ENCODE results near the gene CHD1L.
A peak's percentile ranks its signal among the peaks of the same experiment; 100 is the strongest.
"Not testable (repeated sequence)": the region's sequence is repeated elsewhere in the genome, so short reads cannot be mapped to it uniquely, and the experiment has no call there.

The CHD1L gene

GRCh38 chr1:147264158-147264768, 21.8 kb downstream of the CHD1L start:
- DNase-seq (ENCODE audit: low read depth in 1 of 2, low spot score in 1 of 2): no peak

DNA sequence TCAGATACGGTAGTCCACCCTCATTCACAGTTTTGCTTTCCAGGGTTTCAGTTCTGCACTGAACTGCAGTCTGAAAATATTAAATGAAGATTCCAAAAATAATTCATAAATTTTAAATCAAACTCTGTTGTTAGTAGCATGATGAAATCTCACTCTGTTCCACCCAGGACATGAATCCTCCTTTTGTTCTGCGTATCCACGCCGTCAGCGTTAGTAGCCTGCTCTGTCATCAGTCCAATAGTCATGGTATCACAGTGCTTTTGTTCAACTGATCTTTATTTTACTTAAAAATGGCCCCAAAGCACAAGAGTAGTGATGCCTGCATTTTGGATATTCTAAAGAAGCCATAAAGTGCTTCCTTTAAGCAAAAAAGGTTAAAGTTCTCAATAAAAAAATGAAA, 23.9 kb downstream of the CHD1L start:
- no peak for DNase-seq (ENCODE audit: low read depth in 1 of 2, low spot score in 1 of 2)

GRCh38 chr1:147267711-147268110, 25.2 kb downstream of the CHD1L start:
- no peak for DNase-seq (ENCODE audit: low read depth in 1 of 2, low spot score in 1 of 2)

GRCh38 chr1:147270721-147271120, 28.2 kb downstream of the CHD1L start:
- DNase-seq (ENCODE audit: low read depth in 1 of 2, low spot score in 1 of 2): no peak

- DNase-seq (ENCODE audit: low read depth in 1 of 2, low spot score in 1 of 2): no peak
Observed at GRCh38 chr1:147272042-147272441, 29.6 kb downstream of the CHD1L start.

DNA sequence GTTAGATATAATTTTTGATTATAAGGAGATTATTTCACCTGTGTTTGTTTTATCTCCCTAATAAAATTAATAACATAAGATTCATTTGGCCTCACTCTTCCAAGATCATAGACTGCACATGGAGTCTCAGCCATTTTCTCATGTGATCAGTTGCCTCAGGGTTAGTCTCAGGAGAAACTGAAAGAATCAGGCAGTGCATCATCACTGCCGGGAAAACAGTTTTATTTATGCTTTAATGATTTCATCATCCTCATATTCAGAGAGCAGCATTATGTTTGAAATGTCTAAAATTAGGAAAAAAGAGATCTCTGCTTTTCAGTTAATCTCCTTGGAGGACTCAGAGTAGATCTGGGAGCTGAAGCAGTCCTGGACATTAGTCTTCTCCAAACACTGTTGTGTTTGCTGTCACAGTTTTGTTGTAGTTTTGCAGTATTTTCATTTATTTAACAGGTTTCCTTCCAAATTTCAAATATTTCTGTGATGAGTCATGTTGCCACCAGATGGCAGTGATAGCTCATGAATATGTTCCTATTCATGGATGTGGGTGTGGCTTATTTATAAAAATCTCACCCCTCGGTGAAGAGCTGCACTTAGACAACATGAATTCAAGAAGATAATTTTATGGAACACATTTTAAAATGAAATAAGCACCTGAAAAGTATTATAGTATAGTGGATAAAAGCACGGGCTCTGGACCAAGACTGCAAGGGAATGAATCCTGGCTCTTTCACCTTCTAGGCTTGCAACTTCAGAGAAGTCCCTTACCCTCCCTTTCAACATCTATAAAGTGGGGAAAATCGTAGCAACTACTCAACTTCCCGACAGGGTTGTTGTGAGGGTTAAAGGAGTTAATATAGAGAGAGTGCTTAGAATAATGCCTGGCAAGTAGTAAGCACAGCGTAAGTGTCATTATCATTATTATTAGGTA, 31.2 kb downstream of the CHD1L start:
- peak in 1 of 2 donors; percentile 24 for DNase-seq (ENCODE audit: low read depth in 1 of 2, low spot score in 1 of 2)

- no peak for DNase-seq (ENCODE audit: low read depth in 1 of 2, low spot score in 1 of 2)
Observed at GRCh38 chr1:147281950-147282349, 39.5 kb downstream of the CHD1L start.

DNA sequence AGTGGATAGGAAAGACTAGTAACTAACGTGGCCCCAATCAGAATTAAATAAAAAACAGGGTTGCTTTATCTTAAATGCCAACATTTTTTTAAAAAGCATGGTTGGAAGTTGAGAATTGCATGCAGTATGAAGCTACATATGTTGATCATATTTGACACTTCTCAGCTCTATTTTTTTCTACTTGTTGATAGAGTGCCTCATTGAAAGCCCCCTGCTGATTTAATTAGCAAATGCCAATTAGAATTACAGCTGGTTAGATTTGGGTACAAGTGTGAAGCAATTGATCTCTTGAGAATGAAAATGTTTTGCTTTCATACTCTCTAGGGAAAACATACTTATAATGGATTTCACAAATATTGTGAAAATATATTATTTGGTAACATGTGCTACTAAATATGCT, 40.5 kb downstream of the CHD1L start:
- DNase-seq (ENCODE audit: low read depth in 1 of 2, low spot score in 1 of 2): no peak

- DNase-seq (ENCODE audit: low read depth in 1 of 2, low spot score in 1 of 2): no peak
Observed at GRCh38 chr1:147287133-147287865, 44.8 kb downstream of the CHD1L start.

DNA sequence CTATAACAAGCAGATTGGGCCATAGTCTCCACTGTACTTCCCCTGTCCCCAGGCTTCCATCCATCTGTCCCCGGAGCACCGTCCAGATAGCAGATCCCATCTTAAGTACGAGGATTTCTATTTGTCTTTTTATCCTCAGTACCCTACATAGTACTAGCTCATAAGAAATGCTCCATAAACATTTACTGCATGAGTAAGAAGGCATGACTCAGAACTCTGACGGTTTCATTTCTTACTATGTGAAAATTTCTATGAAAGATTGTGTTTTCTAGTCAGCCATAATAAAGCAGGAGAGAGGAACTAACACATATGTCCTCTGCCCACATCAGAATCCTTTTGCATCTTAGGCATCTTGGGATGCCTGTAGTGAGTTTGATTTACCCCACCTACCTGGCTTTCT, 49.5 kb downstream of the CHD1L start:
- DNase-seq (ENCODE audit: low read depth in 1 of 2, low spot score in 1 of 2): no peak

DNA sequence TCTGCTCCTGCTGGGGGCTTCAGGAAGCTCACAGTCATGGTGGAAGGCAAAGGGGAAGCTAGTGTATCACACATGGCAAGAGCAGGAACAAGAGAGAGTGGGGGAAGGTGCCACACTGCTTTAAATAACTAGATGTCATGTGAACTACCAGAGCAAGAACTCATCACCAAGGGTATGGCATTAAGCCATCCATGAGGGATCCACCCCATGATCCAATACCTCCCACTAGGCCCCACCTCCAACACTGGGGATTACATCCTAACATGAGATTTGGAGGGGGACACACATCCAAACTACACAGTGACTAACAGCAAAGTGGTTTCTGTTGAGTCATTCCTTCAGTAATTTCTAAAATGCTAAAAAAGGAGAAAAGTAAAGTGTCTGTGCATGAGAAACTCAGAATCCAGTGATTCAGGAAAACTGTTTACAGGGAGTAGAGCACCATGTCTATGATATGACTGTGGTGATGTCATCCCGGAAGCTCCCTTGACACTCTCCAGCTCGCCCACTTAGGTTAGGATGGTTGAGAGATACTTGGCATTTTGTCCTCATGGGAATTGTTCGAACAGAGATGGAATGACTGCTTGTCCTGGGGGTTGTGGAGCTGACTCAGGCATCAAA, 50.3 kb downstream of the CHD1L start:
- no peak for DNase-seq (ENCODE audit: low read depth in 1 of 2, low spot score in 1 of 2)

DNA sequence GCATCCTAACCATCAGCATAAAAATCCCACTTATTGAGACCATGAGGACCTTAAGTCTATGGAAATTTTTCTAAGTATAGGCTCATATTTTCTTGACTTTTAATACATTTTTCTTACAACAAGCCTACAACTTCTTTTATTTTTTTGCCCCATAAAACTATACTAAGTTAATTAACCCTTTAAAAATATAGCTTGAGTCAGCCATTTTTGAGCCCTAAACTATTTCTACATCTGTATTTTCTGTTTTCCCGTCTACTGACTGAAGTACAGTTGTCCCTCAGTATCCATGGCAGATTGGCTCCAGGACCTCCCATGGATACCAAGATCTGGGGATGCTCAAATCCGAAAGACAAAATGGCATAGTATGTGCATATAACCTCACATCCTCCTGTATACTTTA, 55.0 kb downstream of the CHD1L start:
- DNase-seq (ENCODE audit: low read depth in 1 of 2, low spot score in 1 of 2): no peak

- DNase-seq (ENCODE audit: low read depth in 1 of 2, low spot score in 1 of 2): not testable (repeated sequence)
Observed at GRCh38 chr1:147305803-147306202, 63.3 kb downstream of the CHD1L start.

- no peak for DNase-seq (ENCODE audit: low read depth in 1 of 2, low spot score in 1 of 2)
Observed at GRCh38 chr1:147316968-147317367, 74.5 kb downstream of the CHD1L start.

GRCh38 chr1:147326933-147327687, 84.6 kb downstream of the CHD1L start:
- DNase-seq (ENCODE audit: low read depth in 1 of 2, low spot score in 1 of 2): not testable (repeated sequence)

DNA sequence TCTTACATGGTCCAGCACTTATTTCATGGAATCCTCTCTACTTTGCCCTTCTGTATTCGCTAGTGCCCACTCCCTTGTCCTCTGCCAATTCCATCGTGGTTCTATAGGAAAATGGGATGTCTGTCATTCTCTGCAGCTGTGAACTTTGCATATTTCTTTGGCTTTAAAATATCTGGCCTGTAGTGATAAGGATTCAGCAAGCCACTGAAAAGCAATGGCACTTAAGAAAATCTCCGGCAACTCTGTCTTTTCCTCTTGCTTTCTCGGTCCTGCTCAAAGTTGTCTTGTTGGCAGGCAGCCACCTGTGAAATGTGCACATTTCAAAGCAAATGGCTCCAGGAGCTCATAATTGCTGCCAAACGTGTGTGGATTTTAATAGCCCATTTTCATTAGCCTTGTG, 91.8 kb downstream of the CHD1L start:
- DNase-seq (ENCODE audit: low read depth in 1 of 2, low spot score in 1 of 2): no peak

DNA sequence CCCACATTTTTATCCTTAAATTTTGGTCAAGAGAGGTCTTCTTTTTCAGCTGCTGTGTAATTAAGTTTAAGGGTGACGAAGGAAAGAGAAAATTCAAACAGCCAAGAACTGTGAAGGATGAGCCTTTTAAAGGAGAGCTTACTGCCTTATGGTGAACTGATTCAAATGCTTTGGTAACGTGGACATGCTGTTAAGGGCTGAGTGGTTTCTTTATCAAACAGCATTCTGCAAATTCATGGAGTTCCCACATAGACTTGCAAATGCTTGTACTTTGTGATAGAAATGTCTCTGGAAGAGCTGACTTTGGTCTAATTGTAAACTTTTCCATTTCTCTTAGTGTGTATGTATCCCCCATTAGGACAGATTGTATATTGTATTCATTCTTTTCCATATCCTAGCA, 93.8 kb downstream of the CHD1L start:
- no peak for DNase-seq (ENCODE audit: low read depth in 1 of 2, low spot score in 1 of 2)

GRCh38 chr1:147337040-147337630, 94.7 kb downstream of the CHD1L start:
- no peak for DNase-seq (ENCODE audit: low read depth in 1 of 2, low spot score in 1 of 2)

GRCh38 chr1:147338571-147338970, 96.1 kb downstream of the CHD1L start:
- DNase-seq (ENCODE audit: low read depth in 1 of 2, low spot score in 1 of 2): no peak

GRCh38 chr1:147341246-147341645, 98.8 kb downstream of the CHD1L start:
- DNase-seq (ENCODE audit: low read depth in 1 of 2, low spot score in 1 of 2): no peak
